Measurements from ENCODE around the gene PCYOX1L. TPM values are rescaled to one million over a fixed set of nuclear protein-coding genes. Genes with fewer than 3 reads are reported as not detected.

Gene PCYOX1L
- polyA plus RNA-seq, 1 donor from 2014 or later, result 21.1 TPM

DNA sequence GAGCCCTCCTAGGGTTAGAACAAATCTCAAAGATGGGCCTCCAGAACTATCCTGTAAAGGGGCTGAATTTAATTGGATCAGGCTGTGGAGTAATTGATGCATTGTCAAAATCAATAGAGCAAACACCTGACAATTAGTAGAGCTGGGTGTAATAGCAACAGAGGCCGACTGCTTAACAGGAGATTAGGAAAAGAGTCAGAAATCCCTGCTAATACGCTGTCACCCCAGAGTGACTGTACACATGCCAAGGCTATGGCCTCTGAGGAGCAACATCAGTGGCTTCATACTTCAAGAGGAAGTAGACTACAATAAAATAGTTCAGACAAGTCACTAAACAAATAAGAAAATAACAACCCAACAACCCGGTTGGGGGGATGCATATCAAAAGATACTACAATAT, 31.2 kb upstream of the PCYOX1L start:
- no peak overlapping the region for H3K27ac ChIP-seq (ENCODE audit: low read length)
- no peaks in the 10 kb centered on the region for H4K20me1 ChIP-seq (ENCODE audit: insufficient read depth)
- H3K9me3 ChIP-seq (ENCODE audit: low read length), result no peaks in the 10 kb centered on the region
- H2AFZ ChIP-seq (ENCODE audit: low read depth, low read length), result no peak overlapping the region
- H3K36me3 ChIP-seq (ENCODE audit: insufficient read depth, low read length), result no peaks in the 10 kb centered on the region
- H3K27me3 ChIP-seq (ENCODE audit: insufficient read depth, low read depth, low read length), result no peaks in the 10 kb centered on the region
- no peaks in the 10 kb centered on the region for H3K79me2 ChIP-seq (replicated peaks; ENCODE audit: insufficient read depth, low read length)
- TF ChIP-seq, protein P1, sequence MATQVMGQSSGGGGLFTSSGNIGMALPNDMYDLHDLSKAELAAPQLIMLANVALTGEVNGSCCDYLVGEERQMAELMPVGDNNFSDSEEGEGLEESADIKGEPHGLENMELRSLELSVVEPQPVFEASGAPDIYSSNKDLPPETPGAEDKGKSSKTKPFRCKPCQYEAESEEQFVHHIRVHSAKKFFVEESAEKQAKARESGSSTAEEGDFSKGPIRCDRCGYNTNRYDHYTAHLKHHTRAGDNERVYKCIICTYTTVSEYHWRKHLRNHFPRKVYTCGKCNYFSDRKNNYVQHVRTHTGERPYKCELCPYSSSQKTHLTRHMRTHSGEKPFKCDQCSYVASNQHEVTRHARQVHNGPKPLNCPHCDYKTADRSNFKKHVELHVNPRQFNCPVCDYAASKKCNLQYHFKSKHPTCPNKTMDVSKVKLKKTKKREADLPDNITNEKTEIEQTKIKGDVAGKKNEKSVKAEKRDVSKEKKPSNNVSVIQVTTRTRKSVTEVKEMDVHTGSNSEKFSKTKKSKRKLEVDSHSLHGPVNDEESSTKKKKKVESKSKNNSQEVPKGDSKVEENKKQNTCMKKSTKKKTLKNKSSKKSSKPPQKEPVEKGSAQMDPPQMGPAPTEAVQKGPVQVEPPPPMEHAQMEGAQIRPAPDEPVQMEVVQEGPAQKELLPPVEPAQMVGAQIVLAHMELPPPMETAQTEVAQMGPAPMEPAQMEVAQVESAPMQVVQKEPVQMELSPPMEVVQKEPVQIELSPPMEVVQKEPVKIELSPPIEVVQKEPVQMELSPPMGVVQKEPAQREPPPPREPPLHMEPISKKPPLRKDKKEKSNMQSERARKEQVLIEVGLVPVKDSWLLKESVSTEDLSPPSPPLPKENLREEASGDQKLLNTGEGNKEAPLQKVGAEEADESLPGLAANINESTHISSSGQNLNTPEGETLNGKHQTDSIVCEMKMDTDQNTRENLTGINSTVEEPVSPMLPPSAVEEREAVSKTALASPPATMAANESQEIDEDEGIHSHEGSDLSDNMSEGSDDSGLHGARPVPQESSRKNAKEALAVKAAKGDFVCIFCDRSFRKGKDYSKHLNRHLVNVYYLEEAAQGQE (IDR thresholded peaks at IDR 0.05; ENCODE audit: borderline replicate concordance), result no peak
- H3K9me2 ChIP-seq (ENCODE audit: insufficient read depth, low read length), result no peaks in the 10 kb centered on the region
- no peaks in the 10 kb centered on the region for H3F3A ChIP-seq (ENCODE audit: insufficient read depth, low read length, poor library complexity, severe bottlenecking)
- no peak overlapping the region for H3K4me2 ChIP-seq (ENCODE audit: low read length)
- H3K4me3 ChIP-seq (ENCODE audit: low read length), result no peak overlapping the region
- H3K9ac ChIP-seq (ENCODE audit: low read length), result no peak overlapping the region

DNA sequence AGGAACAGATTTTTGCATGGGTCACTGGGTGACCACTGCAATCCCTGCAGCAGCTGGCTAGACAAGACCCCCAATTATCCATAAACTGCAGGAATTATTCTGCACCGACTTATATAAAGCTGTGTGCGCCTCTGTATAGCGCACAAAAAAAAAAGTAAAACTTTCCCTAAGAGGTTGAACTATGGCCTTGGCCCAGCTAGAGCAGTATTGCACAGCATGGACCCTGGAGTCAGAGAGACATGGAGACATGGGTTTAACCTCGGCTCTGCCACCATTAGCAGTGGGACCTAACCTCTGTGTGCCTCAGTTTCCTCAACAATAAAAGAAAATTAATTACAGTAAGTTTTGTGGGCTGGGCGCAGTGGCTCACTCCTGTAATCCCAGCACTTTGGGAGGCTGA, 29.7 kb upstream of the PCYOX1L start:
- no peak overlapping the region for H2AFZ ChIP-seq (ENCODE audit: low read depth, low read length)
- H4K20me1 ChIP-seq (ENCODE audit: insufficient read depth), result no peaks in the 10 kb centered on the region
- no peaks in the 10 kb centered on the region for H3K36me3 ChIP-seq (ENCODE audit: insufficient read depth, low read length)
- no peaks in the 10 kb centered on the region for H3K27me3 ChIP-seq (ENCODE audit: insufficient read depth, low read depth, low read length)
- no peak overlapping the region for H3K4me3 ChIP-seq (ENCODE audit: low read length)
- no peaks in the 10 kb centered on the region for H3K9me2 ChIP-seq (ENCODE audit: insufficient read depth, low read length)
- H3K79me2 ChIP-seq (replicated peaks; ENCODE audit: insufficient read depth, low read length), result no peaks in the 10 kb centered on the region
- no peaks in the 10 kb centered on the region for H3F3A ChIP-seq (ENCODE audit: insufficient read depth, low read length, poor library complexity, severe bottlenecking)
- H3K9ac ChIP-seq (ENCODE audit: low read length), result no peak overlapping the region
- no peak overlapping the region for H3K4me2 ChIP-seq (ENCODE audit: low read length)
- no peaks in the 10 kb centered on the region for H3K9me3 ChIP-seq (ENCODE audit: low read length)
- TF ChIP-seq EZH2 (IDR thresholded peaks at IDR 0.05; ENCODE audit: borderline replicate concordance, insufficient read depth, low read length, poor library complexity, severe bottlenecking) (no peak), TAF1 (IDR thresholded peaks at IDR 0.05; ENCODE audit: low read depth) (no peak), MXI1 (conservative IDR thresholded peaks at IDR 0.05; ENCODE audit: poor library complexity, severe bottlenecking) (no peak), SMC3 (conservative IDR thresholded peaks at IDR 0.05; ENCODE audit: poor library complexity) (no peak), RAD21 (conservative IDR thresholded peaks at IDR 0.05) (no peak), POLR2AphosphoS5 (IDR thresholded peaks at IDR 0.05) (no peak)
- TF ChIP-seq, protein P2, sequence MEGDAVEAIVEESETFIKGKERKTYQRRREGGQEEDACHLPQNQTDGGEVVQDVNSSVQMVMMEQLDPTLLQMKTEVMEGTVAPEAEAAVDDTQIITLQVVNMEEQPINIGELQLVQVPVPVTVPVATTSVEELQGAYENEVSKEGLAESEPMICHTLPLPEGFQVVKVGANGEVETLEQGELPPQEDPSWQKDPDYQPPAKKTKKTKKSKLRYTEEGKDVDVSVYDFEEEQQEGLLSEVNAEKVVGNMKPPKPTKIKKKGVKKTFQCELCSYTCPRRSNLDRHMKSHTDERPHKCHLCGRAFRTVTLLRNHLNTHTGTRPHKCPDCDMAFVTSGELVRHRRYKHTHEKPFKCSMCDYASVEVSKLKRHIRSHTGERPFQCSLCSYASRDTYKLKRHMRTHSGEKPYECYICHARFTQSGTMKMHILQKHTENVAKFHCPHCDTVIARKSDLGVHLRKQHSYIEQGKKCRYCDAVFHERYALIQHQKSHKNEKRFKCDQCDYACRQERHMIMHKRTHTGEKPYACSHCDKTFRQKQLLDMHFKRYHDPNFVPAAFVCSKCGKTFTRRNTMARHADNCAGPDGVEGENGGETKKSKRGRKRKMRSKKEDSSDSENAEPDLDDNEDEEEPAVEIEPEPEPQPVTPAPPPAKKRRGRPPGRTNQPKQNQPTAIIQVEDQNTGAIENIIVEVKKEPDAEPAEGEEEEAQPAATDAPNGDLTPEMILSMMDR (IDR thresholded peaks at IDR 0.05; ENCODE audit: poor library complexity, severe bottlenecking), result no peak
- H3K27ac ChIP-seq (ENCODE audit: low read length), result no peak overlapping the region

DNA sequence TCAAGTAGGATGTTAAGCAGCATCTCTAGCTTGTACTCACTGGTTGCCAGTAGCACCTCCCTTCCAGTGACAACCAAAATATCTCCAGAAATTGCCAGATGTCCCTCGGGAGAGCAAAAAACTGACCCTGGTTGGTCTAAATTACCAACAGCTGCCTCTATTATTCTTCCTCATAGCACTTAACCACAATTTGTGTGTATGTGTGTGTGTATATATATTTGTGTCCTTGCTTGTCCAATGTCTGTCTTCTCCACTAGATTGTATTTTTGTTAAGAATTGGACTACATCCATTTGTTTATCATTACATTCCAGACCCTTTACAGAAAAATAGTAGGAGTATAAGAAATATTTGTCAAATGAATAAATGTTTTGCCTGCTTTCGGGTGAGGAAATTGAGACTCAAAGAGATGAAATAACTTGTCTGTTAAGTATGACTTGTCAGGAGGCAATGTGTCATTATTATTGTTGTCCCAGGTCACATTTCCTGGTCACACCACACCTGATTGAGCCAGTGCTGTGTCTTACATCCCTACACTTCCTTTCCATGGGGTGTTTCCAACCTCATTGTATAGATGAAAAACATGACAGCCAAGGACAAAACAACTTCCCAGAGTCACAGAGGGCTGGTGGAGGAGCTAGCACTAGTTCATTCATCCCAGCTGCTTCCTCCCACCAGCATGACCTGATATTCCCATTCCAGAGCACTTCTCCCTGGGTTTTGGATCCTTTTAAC, 24.0 kb upstream of the PCYOX1L start:
- H3K36me3 ChIP-seq (ENCODE audit: insufficient read depth, low read length), result no peaks in the 10 kb centered on the region
- H4K20me1 ChIP-seq (ENCODE audit: insufficient read depth), result no peaks in the 10 kb centered on the region
- no peaks in the 10 kb centered on the region for H3K9me2 ChIP-seq (ENCODE audit: insufficient read depth, low read length)
- H3K27ac ChIP-seq (ENCODE audit: low read length), result no peak overlapping the region
- H3K79me2 ChIP-seq (replicated peaks; ENCODE audit: insufficient read depth, low read length), result no peaks in the 10 kb centered on the region
- no peaks in the 10 kb centered on the region for H3F3A ChIP-seq (ENCODE audit: insufficient read depth, low read length, poor library complexity, severe bottlenecking)
- no peaks in the 10 kb centered on the region for H3K9me3 ChIP-seq (ENCODE audit: low read length)
- H3K4me2 ChIP-seq (ENCODE audit: low read length), result no peak overlapping the region
- no peaks in the 10 kb centered on the region for H3K27me3 ChIP-seq (ENCODE audit: insufficient read depth, low read depth, low read length)
- no peak overlapping the region for H2AFZ ChIP-seq (ENCODE audit: low read depth, low read length)
- TF ChIP-seq RAD21 (conservative IDR thresholded peaks at IDR 0.05), result no peak
- TF ChIP-seq POLR2AphosphoS5 (IDR thresholded peaks at IDR 0.05), result no peak
- no peak for TF ChIP-seq SMC3 (conservative IDR thresholded peaks at IDR 0.05; ENCODE audit: poor library complexity)
- TF ChIP-seq, protein P1 (IDR thresholded peaks at IDR 0.05; ENCODE audit: borderline replicate concordance), result no peak
- no peak for TF ChIP-seq TAF1 (IDR thresholded peaks at IDR 0.05; ENCODE audit: low read depth)
- TF ChIP-seq EZH2 (IDR thresholded peaks at IDR 0.05; ENCODE audit: borderline replicate concordance, insufficient read depth, low read length, poor library complexity, severe bottlenecking), result no peak
- TF ChIP-seq, protein P2 (IDR thresholded peaks at IDR 0.05; ENCODE audit: poor library complexity, severe bottlenecking), result no peak
- no peak for TF ChIP-seq EP300 (conservative IDR thresholded peaks at IDR 0.05; ENCODE audit: poor library complexity, severe bottlenecking)
- no peak for TF ChIP-seq MXI1 (conservative IDR thresholded peaks at IDR 0.05; ENCODE audit: poor library complexity, severe bottlenecking)
- no peak overlapping the region for H3K9ac ChIP-seq (ENCODE audit: low read length)
- no peak overlapping the region for H3K4me3 ChIP-seq (ENCODE audit: low read length)

All from neural cell (in vitro differentiated cells).